ENCODE results near the gene ATP8B2.
"Not testable (repeated sequence)": the region's sequence is repeated elsewhere in the genome, so short reads cannot be mapped to it uniquely, and the experiment has no call there.

ATP8B2 gene, protein sequence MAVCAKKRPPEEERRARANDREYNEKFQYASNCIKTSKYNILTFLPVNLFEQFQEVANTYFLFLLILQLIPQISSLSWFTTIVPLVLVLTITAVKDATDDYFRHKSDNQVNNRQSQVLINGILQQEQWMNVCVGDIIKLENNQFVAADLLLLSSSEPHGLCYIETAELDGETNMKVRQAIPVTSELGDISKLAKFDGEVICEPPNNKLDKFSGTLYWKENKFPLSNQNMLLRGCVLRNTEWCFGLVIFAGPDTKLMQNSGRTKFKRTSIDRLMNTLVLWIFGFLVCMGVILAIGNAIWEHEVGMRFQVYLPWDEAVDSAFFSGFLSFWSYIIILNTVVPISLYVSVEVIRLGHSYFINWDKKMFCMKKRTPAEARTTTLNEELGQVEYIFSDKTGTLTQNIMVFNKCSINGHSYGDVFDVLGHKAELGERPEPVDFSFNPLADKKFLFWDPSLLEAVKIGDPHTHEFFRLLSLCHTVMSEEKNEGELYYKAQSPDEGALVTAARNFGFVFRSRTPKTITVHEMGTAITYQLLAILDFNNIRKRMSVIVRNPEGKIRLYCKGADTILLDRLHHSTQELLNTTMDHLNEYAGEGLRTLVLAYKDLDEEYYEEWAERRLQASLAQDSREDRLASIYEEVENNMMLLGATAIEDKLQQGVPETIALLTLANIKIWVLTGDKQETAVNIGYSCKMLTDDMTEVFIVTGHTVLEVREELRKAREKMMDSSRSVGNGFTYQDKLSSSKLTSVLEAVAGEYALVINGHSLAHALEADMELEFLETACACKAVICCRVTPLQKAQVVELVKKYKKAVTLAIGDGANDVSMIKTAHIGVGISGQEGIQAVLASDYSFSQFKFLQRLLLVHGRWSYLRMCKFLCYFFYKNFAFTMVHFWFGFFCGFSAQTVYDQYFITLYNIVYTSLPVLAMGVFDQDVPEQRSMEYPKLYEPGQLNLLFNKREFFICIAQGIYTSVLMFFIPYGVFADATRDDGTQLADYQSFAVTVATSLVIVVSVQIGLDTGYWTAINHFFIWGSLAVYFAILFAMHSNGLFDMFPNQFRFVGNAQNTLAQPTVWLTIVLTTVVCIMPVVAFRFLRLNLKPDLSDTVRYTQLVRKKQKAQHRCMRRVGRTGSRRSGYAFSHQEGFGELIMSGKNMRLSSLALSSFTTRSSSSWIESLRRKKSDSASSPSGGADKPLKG

DNA sequence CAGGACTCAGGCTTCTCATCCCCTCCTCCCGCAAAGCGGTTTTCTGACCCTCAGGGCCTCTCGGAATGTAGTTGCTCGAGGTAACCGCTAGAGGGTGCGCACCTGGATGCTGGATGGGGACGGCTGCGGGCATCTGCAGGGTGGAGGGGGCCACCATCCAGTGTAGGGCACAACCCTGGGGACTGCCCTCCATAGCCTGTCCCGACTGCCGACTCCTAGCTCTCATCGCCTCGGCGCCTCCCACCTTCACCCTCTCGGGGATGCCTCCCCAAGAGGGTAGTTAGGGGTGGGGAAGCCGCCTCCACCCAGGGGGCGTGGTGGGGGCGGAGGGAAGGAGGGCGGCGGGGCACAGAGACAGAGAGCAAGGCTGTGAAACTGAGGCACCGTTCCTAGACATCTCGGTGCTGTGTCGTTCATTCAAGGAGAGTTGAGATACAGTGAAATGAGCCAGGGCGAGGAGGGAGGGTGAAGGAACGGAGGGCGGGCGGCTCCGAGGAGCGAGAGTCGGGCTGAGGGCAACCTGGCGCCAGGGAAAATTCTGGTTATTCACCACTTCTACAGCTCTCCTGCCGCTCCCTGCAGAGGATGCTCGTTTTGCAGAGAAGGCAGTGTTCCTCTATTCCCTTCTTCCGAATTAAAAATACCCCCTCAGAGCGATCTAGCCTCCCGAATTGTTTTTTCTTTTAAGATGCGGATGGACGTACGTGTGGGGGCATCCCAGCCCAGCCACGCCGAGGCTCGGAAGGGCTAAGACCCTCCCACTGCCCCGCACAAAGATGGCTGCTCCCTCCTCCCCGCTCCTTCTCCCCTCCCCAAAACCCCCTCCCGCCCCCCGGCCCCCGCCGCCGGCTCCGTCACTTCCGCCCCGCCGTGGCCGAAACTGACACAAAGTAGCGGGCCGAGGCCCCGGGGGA is at the start of gene ATP8B2:
ATP8B2 (plus strand) TSS at position 857 of the 914 bp plus-strand sequence. CDS start 2,617 bp downstream, outside the sequence.
- Mint-ChIP-seq H3K27ac (peak within 1 kb of the TSS; percentile 92), H3K9me3 (no peaks in the 10 kb centered on the region), H3K27me3 (peaks cover 6% of the 10 kb centered on the region), H3K4me3 (peak within 1 kb of the TSS; percentile 90), H3K4me1 (peaks cover 35% of the 10 kb centered on the region), H3K36me3 (no peaks in the 10 kb centered on the region)
- DNase-seq (ENCODE audit: low spot score in 2 of 2) (peak; percentile 84 to 85), ATAC-seq (ENCODE audit: low read depth) (peak; percentile 52)

DNA sequence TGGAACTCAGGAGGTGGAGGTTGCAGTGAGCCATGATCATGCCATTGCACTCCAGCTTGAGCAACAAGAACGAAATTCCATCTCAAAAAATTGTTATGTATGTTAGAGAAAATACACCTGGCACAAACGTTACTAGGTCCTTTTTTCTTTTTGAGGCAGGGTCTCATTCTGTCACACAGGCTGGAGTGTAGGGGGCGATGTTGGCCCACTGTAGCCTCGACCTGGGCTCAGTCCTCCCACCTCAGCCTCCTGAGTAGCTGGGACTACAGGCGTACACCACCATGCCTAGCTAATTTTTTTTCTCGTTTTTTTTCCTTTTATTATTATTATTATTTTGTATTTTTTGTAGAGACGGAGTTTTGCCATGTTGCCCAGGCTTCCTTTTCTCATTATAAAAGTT is 48.5 kb upstream of the ATP8B2 start:
- DNase-seq (ENCODE audit: low spot score in 2 of 2) (no peak), ATAC-seq (ENCODE audit: low read depth) (no peak)
- H3K9me3 Mint-ChIP-seq: no peaks in the 10 kb centered on the region
- H3K27me3 Mint-ChIP-seq: no peaks in the 10 kb centered on the region
- H3K4me3 Mint-ChIP-seq: no peak overlapping the region
- H3K27ac Mint-ChIP-seq: no peak overlapping the region
- H3K36me3 Mint-ChIP-seq: peaks cover 15% of the 10 kb centered on the region
- H3K4me1 Mint-ChIP-seq: peaks cover 17% of the 10 kb centered on the region

GRCh38 chr1:154287591-154287990 is 37.7 kb upstream of the ATP8B2 start:
- not testable (repeated sequence) for H3K27me3 Mint-ChIP-seq; H3K36me3 Mint-ChIP-seq; ATAC-seq (ENCODE audit: low read depth); H3K4me3 Mint-ChIP-seq; DNase-seq (ENCODE audit: low spot score in 2 of 2); H3K4me1 Mint-ChIP-seq; H3K27ac Mint-ChIP-seq; H3K9me3 Mint-ChIP-seq

- H3K27ac Mint-ChIP-seq: no peak overlapping the region
- H3K4me1 Mint-ChIP-seq: no peaks in the 10 kb centered on the region
- H3K9me3 Mint-ChIP-seq: peaks cover 4% of the 10 kb centered on the region
- H3K36me3 Mint-ChIP-seq: peaks cover 4% of the 10 kb centered on the region
- H3K27me3 Mint-ChIP-seq: peaks cover 2% of the 10 kb centered on the region
- DNase-seq (ENCODE audit: low spot score in 2 of 2) (no peak), ATAC-seq (ENCODE audit: low read depth) (no peak)
- no peak overlapping the region for H3K4me3 Mint-ChIP-seq
Measured at GRCh38 chr1:154288661-154289060, 36.7 kb upstream of the ATP8B2 start.

- peaks cover 6% of the 10 kb centered on the region for H3K9me3 Mint-ChIP-seq
- no peaks in the 10 kb centered on the region for H3K4me1 Mint-ChIP-seq
- H3K27me3 Mint-ChIP-seq: no peaks in the 10 kb centered on the region
- H3K27ac Mint-ChIP-seq: no peak overlapping the region
- DNase-seq (ENCODE audit: low spot score in 2 of 2) (no peak), ATAC-seq (ENCODE audit: low read depth) (no peak)
- peaks cover 6% of the 10 kb centered on the region for H3K36me3 Mint-ChIP-seq
- no peak overlapping the region for H3K4me3 Mint-ChIP-seq
Measured at GRCh38 chr1:154290921-154291320, 34.4 kb upstream of the ATP8B2 start.

- Mint-ChIP-seq H3K4me3 (no peak overlapping the region), H3K4me1 (no peaks in the 10 kb centered on the region), H3K36me3 (peaks cover 6% of the 10 kb centered on the region), H3K27me3 (peaks cover 2% of the 10 kb centered on the region), H3K9me3 (peaks cover 6% of the 10 kb centered on the region), H3K27ac (no peak overlapping the region)
- ATAC-seq (ENCODE audit: low read depth): no peak
- no peak for DNase-seq (ENCODE audit: low spot score in 2 of 2)
Measured at GRCh38 chr1:154295408-154296235, 29.7 kb upstream of the ATP8B2 start.

DNA sequence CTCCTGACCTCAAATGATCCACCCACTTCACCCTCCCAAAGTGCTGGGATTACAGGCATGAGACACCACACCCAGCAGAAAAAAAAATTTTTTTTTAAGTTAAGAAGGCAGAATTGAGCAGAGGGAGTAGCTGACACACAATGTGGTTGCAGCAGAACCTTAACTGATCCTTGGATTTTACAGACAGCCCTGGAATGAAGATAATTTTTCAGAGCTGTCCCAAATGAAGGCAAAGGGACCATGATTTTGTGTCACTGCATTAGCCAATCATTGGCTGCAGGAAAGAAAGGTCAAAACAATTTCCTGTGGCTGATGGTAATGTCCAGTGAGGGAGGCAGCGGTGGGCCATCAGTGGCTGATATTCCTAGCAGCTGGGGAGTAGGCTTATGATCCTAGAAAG is 23.7 kb upstream of the ATP8B2 start:
- Mint-ChIP-seq H3K4me1 (no peaks in the 10 kb centered on the region), H3K4me3 (no peak overlapping the region), H3K27me3 (peaks cover 2% of the 10 kb centered on the region), H3K36me3 (no peaks in the 10 kb centered on the region), H3K9me3 (no peaks in the 10 kb centered on the region), H3K27ac (no peak overlapping the region)
- ATAC-seq (ENCODE audit: low read depth) (no peak), DNase-seq (ENCODE audit: low spot score in 2 of 2) (no peak)

DNA sequence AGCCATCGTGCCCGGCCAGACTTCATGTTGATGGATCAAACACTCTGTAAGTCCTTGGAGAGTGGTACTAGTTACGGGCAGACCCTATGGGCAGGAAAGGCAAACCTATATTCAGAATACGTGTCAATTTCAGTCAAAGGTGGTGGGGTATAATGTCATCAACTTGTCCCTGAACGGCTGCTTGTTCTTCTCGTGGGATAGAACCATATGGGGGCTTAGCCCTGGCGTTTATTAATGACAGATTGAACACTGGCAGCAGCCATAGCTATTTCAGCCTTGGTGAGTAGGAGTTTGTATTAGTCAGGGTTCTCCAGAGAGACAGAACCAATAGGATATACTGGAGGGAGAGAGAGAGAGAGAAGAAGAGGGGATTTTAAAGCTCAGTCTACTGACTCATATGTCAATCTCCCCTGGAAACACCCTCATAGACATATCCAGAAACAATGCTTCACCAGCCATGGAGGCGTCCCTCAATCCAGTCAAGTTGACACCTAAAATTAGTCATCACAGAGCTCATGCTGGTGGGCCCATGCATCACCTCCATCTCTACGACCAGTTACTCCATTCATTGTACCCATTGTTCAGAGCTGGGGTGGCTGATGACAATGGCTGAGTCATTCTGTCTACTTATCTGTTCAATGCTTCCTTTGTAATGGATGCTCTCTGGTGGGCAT is 20.5 kb upstream of the ATP8B2 start:
- Mint-ChIP-seq H3K4me1 (no peaks in the 10 kb centered on the region), H3K36me3 (no peaks in the 10 kb centered on the region), H3K9me3 (no peaks in the 10 kb centered on the region), H3K4me3 (no peak overlapping the region), H3K27ac (no peak overlapping the region), H3K27me3 (no peaks in the 10 kb centered on the region)
- DNase-seq (ENCODE audit: low spot score in 2 of 2): no peak
- ATAC-seq (ENCODE audit: low read depth): no peak

- Mint-ChIP-seq H3K27ac (no peak overlapping the region), H3K4me3 (no peak overlapping the region), H3K36me3 (no peaks in the 10 kb centered on the region), H3K9me3 (no peaks in the 10 kb centered on the region), H3K27me3 (no peaks in the 10 kb centered on the region), H3K4me1 (no peaks in the 10 kb centered on the region)
- DNase-seq (ENCODE audit: low spot score in 2 of 2) (no peak), ATAC-seq (ENCODE audit: low read depth) (no peak)
Measured at GRCh38 chr1:154306151-154306550, 19.2 kb upstream of the ATP8B2 start.

DNA sequence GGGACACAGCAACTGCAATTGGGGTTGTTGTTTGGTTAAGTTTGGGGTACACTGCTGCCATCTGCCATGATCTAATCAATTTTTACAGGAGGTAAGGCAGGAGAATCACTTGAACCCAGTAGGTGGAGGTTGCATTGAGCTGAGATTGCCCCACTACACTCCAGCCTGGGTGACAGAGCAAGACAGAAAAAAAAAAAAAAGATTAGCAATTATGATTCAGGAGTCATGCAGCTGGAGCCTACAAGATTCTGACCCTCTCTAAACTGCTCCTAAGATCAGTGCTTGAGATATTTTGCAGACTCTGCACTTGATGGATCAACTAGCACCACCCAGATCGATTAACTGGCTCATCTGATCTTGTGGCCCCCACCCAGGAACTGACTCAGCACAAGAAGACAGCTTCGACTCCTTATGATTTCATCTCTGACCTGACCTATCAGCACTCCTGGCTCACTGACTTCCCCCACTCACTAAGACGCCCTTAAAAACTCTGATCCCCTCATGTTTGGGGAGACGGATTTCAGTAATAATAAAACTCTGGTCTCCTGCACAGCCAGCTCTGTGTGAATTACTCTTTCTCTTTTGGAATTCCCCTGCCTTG is 17.6 kb upstream of the ATP8B2 start:
- not testable (repeated sequence) for H3K27me3 Mint-ChIP-seq; H3K9me3 Mint-ChIP-seq; H3K27ac Mint-ChIP-seq; H3K4me1 Mint-ChIP-seq; H3K4me3 Mint-ChIP-seq; DNase-seq (ENCODE audit: low spot score in 2 of 2); H3K36me3 Mint-ChIP-seq; ATAC-seq (ENCODE audit: low read depth)

DNA sequence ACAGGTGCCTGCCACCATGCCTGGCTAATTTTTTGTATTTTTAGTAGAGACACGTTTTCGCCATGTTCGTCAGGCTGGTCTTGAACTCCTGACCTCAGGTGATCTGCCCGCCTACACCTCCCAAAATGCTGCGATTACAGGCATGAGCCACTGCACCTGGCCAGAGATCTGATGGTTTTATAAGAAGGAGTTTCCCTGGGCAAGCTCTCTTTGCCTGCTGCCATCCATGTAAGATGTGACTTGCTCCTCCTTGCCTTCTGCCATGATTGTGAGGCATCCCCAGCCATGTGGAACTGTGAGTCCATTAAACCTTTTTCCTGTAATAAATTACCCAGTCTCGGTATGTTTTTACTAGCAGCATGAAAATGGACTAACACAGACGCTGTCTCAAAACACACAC is 16.2 kb upstream of the ATP8B2 start:
- H3K27me3 Mint-ChIP-seq; H3K4me3 Mint-ChIP-seq; H3K27ac Mint-ChIP-seq; ATAC-seq (ENCODE audit: low read depth); DNase-seq (ENCODE audit: low spot score in 2 of 2); H3K9me3 Mint-ChIP-seq; H3K4me1 Mint-ChIP-seq; H3K36me3 Mint-ChIP-seq: not testable (repeated sequence)

All from memory B cell (primary cell).